Stomach (tissue), 9 donors: ENCODE data around the gene POLR2L. TPM values are rescaled to one million over a fixed set of nuclear protein-coding genes. Genes with fewer than 3 reads are reported as not detected.

Source experiments
- DNase-seq, 2 donors: peaks; one replicate each; pipeline versions ENCODE4 v3.0.0 to v3.0.0-alpha.2; 2013 to 2019
- H3K27ac ChIP-seq, 5 donors: fragments of 200-600 bp in 4 of 5; sonication (generic) in 4 of 5; one replicate each; pipeline ENCODE4 v1.5.1; 2013 to 2019; ENCODE audit warnings: mild to moderate bottlenecking in 1 of 5, moderate library complexity in 1 of 5
- H3K27me3 ChIP-seq, 3 donors: fragments of 200-600 bp; sonication (generic); one replicate each; pipeline ENCODE4 v1.5.1; 2017 to 2019; ENCODE audit warnings: mixed run types in 1 of 3
- H3K36me3 ChIP-seq, 4 donors: fragments of 200-600 bp; sonication (generic); 1 replicate in 3 of 4; 2 replicates in 1 of 4; pipeline ENCODE4 v1.5.1; 2016 to 2019
- H3K4me1 ChIP-seq, 4 donors: fragments of 200-600 bp; sonication (generic); one replicate each; pipeline ENCODE4 v1.5.1; 2016 to 2019
- H3K4me3 ChIP-seq, 4 donors: fragments of 200-600 bp; sonication (generic) in 3 of 4; one replicate each; pipeline ENCODE4 v1.5.1; 2016 to 2019; ENCODE audit warnings: mild to moderate bottlenecking in 1 of 4
- H3K9me3 ChIP-seq, 4 donors: fragments of 200-600 bp; sonication (generic); one replicate each; pipeline ENCODE4 v1.5.1; 2016 to 2019
- EP300 ChIP-seq: sonication (generic); formaldehyde crosslinking; IDR thresholded peaks from one replicate; pipeline ENCODE4 v1.6.1; 2017; ENCODE audit warnings: antibody characterized with exemption
- POLR2A ChIP-seq, 4 donors: fragments of 450-650 bp; IDR thresholded peaks; one replicate each; pipeline ENCODE4 v1.6.1; 2016; ENCODE audit warnings: antibody characterized with exemption in 4 of 4, control low read depth in 2 of 4, mild to moderate bottlenecking in 1 of 4, moderate library complexity in 1 of 4
- POLR2AphosphoS5 ChIP-seq, 3 donors: sonication (generic); formaldehyde crosslinking; IDR thresholded peaks; one replicate each; pipeline ENCODE4 v1.6.1; 2016; ENCODE audit warnings: antibody characterized with exemption in 3 of 3
- WGBS, 5 donors: extraction: QIAGEN DNeasy Blood & Tissue Kit in 3 of 5; methylation state at CpG; one replicate each; pipeline versions ENCODE4 v1.1.5 to v1.1.7; 2013 to 2018; 5-methylcytosine and 5-hydroxymethylcytosine counted together
- intact Hi-C: fragments of 100-400 bp; cut with DNase I; formaldehyde crosslinking; loops from one replicate; pipeline ENCODE4 v1.15.1; 2023; ENCODE audit warnings: low total_unique reads
- polyA plus RNA-seq, 3 donors: library from polyadenylated mRNA; stranded (reverse); fragments of 200-250 nt; gene quantifications; one replicate each; pipeline ENCODE4 v1.2.3, GENCODE V29; 2013
- total RNA-seq, 5 donors: library from RNA; depleted of rRNA; stranded (reverse); fragments of >200 nt; gene quantifications; one replicate each; pipeline versions ENCODE4 v1.1.0 to v1.2.3, GENCODE V29; 2014 to 2016
- TF ChIP-seq, protein P1 (sequence below), 7 experiments: fragments of 450-650 bp in 4 of 7; fragments of 200-600 bp in 3 of 7; sonication (generic) in 3 of 7; IDR thresholded peaks; one replicate each; pipeline ENCODE4 v1.5.1; 2016 to 2019; ENCODE audit warnings: antibody characterized with exemption in 7 of 7, control low read depth in 2 of 7, mild to moderate bottlenecking in 1 of 7
- donor health status: healthy with polysubstance abuse.
- donor health status: Bipolar disorder and iron deficiency.
- donor health status: healthy.

POLR2L gene
- total and polyA plus RNA-seq, 8 donors, result 13.8 to 407 (median 110) TPM

DNA sequence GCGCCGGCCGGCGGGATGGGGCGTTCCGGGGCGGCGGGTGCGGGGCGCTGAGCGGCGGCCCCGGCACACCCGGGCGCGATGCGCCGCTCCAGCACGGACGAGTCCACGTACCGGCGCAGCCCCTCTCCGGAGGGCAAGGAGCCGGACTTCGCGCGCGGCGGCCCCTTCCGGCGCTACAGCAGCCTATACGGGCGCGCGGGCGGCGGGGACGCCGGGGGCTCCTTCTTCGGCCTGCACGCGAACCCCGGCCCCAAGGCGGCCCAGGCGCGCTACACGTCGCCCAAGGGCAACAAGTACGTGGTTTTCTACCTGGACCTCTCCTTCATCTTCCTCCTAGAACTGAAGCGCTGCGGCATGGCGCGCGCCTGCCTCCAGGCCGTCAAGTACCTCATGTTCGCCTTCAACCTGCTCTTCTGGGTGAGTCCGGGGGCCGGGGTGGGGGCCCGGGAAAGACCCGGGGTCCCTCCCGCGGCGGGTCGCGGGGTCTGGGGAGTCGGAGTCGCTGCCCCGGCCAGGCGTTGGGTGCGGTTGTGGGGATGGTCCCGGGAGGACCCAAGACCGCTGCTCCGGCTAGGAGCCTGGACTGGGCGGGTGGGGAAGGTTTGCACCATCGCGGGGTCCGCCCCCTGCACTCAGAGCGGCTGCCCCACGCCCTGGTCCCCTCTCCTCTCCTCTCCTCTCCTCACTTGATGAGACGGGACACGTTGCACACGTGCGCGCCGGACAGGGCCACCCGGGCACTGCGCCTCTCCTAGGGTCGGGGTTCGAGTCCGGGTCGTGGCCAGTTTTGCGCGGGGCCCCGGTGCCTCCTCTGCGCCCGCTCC is 7.8 kb upstream of the POLR2L start:
- Histone ChIP-seq H3K4me1 (peaks cover 32 to 66% (median 56%) of the 10 kb centered on the region in 4 donors), H3K9me3 (no peaks in the 10 kb centered on the region), H3K4me3 (peak overlapping the region; percentile 43 to 58 (median 48)), H3K27me3 (peaks cover 0 to 42% (median 25%) of the 10 kb centered on the region in 3 donors), H3K27ac (peak overlapping the region in 1 of 5 donors; percentile 42), H3K36me3 (peaks cover 0 to 5% (median 2%) of the 10 kb centered on the region in 4 donors)
- DNase-seq, result peak in 1 of 2 donors; percentile 57
- 13 to 43% (median 22%) methylated on average over 39 to 97 of the region's 97 CpGs for WGBS, 5 donors
- intact Hi-C loops, result loop anchor here (5.0 kb wide), 1 partner anchor 202 kb away; no protein-coding TSS in a partner anchor
- TF ChIP-seq, protein P1, sequence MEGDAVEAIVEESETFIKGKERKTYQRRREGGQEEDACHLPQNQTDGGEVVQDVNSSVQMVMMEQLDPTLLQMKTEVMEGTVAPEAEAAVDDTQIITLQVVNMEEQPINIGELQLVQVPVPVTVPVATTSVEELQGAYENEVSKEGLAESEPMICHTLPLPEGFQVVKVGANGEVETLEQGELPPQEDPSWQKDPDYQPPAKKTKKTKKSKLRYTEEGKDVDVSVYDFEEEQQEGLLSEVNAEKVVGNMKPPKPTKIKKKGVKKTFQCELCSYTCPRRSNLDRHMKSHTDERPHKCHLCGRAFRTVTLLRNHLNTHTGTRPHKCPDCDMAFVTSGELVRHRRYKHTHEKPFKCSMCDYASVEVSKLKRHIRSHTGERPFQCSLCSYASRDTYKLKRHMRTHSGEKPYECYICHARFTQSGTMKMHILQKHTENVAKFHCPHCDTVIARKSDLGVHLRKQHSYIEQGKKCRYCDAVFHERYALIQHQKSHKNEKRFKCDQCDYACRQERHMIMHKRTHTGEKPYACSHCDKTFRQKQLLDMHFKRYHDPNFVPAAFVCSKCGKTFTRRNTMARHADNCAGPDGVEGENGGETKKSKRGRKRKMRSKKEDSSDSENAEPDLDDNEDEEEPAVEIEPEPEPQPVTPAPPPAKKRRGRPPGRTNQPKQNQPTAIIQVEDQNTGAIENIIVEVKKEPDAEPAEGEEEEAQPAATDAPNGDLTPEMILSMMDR (IDR thresholded peaks at IDR 0.05), result no peak
- TF ChIP-seq POLR2A (IDR thresholded peaks at IDR 0.05) (no peak), EP300 (no peak), POLR2AphosphoS5 (IDR thresholded peaks at IDR 0.05) (no peak)

DNA sequence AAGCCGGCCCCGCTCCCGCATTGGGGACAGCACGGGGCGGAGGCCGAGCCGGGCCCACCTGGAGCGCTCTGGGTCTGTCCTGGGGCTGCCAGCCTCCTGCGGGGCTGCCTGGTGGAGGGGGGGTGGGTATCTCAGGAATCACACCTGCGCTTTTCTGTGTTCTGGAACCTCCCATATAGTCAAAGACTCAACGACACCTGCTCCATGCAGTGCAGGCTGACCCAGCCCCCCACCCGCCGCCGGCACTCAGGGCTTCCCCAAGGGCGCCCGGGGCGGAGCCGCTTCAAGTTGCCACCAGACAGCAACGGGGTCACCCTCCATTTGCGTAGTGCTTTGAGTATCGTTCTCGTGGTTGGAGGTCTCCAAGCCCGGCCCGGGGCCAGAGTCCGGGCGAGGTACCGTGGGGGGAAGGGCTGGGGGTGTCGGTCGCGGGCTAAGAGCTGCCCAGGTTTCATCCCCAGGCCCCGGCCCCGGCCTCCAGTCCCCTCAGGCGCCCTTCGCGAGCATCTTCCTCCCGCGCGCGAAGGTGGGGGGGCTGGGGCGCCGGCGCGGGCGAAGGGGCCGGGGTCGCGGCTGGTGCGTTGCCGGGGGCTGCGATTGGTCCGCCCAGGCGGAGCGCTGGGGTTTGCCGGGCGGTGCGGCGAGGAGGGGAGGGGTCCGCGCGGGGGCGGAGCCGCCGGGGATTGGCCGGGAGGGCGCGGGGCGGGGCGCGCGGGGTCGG is 6.9 kb upstream of the POLR2L start:
- peak in 1 of 2 donors; percentile 83 for DNase-seq
- Histone ChIP-seq H3K36me3 (peaks cover 0 to 5% (median 2%) of the 10 kb centered on the region in 4 donors), H3K4me3 (peak overlapping the region; percentile 47 to 58 (median 50)), H3K27me3 (peaks cover 0 to 42% (median 25%) of the 10 kb centered on the region in 3 donors), H3K9me3 (no peaks in the 10 kb centered on the region), H3K27ac (no peak overlapping the region), H3K4me1 (peaks cover 41 to 75% (median 63%) of the 10 kb centered on the region in 4 donors)
- 1 to 15% (median 3%) methylated on average over 35 to 70 of the region's 71 CpGs for WGBS, 5 donors
- TF ChIP-seq EP300 (no peak), POLR2AphosphoS5 (IDR thresholded peaks at IDR 0.05) (no peak), POLR2A (IDR thresholded peaks at IDR 0.05) (no peak)
- TF ChIP-seq, protein P1 (IDR thresholded peaks at IDR 0.05), result no peak
- intact Hi-C loops, result loop anchor here (5.0 kb wide), 1 partner anchor 203 kb away; no protein-coding TSS in a partner anchor

DNA sequence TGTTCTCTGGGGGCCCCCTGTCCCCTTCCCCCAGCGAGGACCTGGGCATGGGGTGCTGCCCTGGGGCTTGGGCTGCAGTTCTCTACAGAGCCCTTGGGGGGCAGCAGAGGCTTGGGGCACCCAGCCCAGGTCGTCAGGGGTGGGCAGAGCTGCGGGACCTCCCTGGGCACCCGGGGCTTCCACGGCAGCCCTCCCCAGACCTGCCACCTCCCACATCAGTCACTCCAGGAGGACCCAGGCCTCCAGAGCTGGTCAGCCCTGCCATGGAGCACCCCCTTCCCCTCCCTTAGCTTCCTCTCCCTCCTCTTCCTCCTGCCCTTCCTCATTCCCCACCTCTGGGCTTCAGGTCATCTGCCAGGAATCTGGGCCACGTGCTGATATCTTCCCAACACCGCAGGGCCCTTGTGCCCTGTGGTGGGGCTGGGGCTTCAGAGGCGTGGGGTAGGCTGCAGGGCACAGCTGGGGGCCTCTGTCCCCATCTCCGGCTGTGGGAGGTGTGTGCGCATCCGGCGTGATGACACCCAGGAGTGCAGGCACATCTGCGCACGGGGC is 6.1 kb upstream of the POLR2L start:
- no peaks in the 10 kb centered on the region for H3K9me3 ChIP-seq
- H3K4me3 ChIP-seq, result peak overlapping the region in 2 of 4 donors; percentile 52 to 58
- H3K4me1 ChIP-seq, result peaks cover 49 to 83% (median 72%) of the 10 kb centered on the region in 4 donors
- intact Hi-C loops, result loop anchor here (5.0 kb wide), 1 partner anchor 204 kb away; no protein-coding TSS in a partner anchor
- H3K27me3 ChIP-seq, result peaks cover 0 to 42% (median 25%) of the 10 kb centered on the region in 3 donors
- TF ChIP-seq, protein P1 (IDR thresholded peaks at IDR 0.05), result peak in 5 of 7 experiments; percentile 69 to 93 (median 90)
- TF ChIP-seq EP300, result no peak
- TF ChIP-seq POLR2AphosphoS5 (IDR thresholded peaks at IDR 0.05), result no peak
- no peak for TF ChIP-seq POLR2A (IDR thresholded peaks at IDR 0.05)
- H3K27ac ChIP-seq, result no peak overlapping the region
- peaks cover 0 to 5% (median 0%) of the 10 kb centered on the region in 4 donors for H3K36me3 ChIP-seq
- DNase-seq, result peak; percentile 60 to 75
- WGBS, 5 donors, result 13 to 50% (median 23%) methylated on average over 7 to 14 of the region's 14 CpGs

DNA sequence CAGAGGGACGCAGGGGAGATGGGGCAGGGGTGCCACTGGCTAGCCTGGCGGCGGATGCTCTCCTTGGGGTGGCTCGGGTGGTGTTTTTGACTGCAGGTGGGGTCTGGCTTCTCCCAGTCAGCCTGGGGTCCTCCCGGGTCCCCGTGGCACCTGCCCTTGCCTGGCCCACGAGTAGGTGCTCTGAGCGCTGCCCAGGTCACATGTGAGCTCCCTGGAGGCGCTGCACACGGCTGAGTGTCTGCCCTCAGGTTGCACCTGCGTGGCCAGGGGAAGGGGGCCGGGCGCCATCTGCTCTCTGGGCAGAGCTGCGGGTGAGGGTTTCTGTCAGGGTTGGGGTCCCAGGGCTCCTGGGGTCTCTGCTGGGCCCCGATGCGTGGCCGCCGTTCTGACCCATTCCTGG is 5.5 kb upstream of the POLR2L start:
- intact Hi-C loops, result loop anchor here (5.0 kb wide), 1 partner anchor 204 kb away; no protein-coding TSS in a partner anchor
- peaks cover 55 to 89% (median 77%) of the 10 kb centered on the region in 4 donors for H3K4me1 ChIP-seq
- WGBS, 5 donors, result 71 to 86% (median 75%) methylated on average over 4 to 18 of the region's 18 CpGs

More for the DNA sequence above, 5.5 kb upstream of the POLR2L start:
- Histone ChIP-seq H3K27ac (no peak overlapping the region), H3K36me3 (peaks cover 0 to 5% (median 0%) of the 10 kb centered on the region in 4 donors), H3K27me3 (peaks cover 0 to 42% (median 25%) of the 10 kb centered on the region in 3 donors), H3K9me3 (no peaks in the 10 kb centered on the region), H3K4me3 (peak overlapping the region in 1 of 4 donors; percentile 52)
- no peak for DNase-seq
- no peak for TF ChIP-seq EP300
- TF ChIP-seq POLR2A (IDR thresholded peaks at IDR 0.05), result no peak
- TF ChIP-seq POLR2AphosphoS5 (IDR thresholded peaks at IDR 0.05), result no peak
- TF ChIP-seq, protein P1 (IDR thresholded peaks at IDR 0.05), result no peak
